Smooth muscle cell (in vitro differentiated cells): ENCODE data around the gene PHACTR3. TPM values are rescaled to one million over a fixed set of nuclear protein-coding genes. Genes with fewer than 3 reads are reported as not detected.

Experiments
- DNase-seq: peaks from one replicate; lab custom pipeline; 2025; ENCODE audit not compliant: unreplicated experiment; lab: John Stamatoyannopoulos, UW
- H2AFZ ChIP-seq: fragments of 200-600 bp; sonication (generic); 2 replicates; pipeline ENCODE4 v1.6.0; 2016; ENCODE audit warnings: antibody characterized with exemption, low read depth, mild to moderate bottlenecking
- H3F3A ChIP-seq: fragments of 200-600 bp; sonication (generic); 2 replicates; pipeline ENCODE4 v1.6.0; 2017; ENCODE audit warnings: antibody characterized with exemption, low read depth
- H3K27ac ChIP-seq: fragments of 200-600 bp; sonication (generic); 2 replicates; pipeline ENCODE4 v1.5.1; 2016; ENCODE audit warnings: low read depth, mild to moderate bottlenecking
- H3K27me3 ChIP-seq: fragments of 200-600 bp; sonication (generic); 2 replicates; pipeline ENCODE4 v1.6.1; 2016; ENCODE audit warnings: low read depth, mild to moderate bottlenecking
- H3K36me3 ChIP-seq: fragments of 200-600 bp; sonication (generic); 2 replicates; pipeline ENCODE4 v1.5.1; 2016; ENCODE audit warnings: low read depth
- H3K4me1 ChIP-seq: fragments of 200-600 bp; sonication (generic); 2 replicates; pipeline ENCODE4 v1.5.1; 2016; ENCODE audit warnings: low read depth
- H3K4me2 ChIP-seq: fragments of 200-600 bp; sonication (generic); 2 replicates; pipeline ENCODE4 v1.6.0; 2016; ENCODE audit warnings: mild to moderate bottlenecking
- H3K4me3 ChIP-seq: fragments of 200-600 bp; sonication (generic); 2 replicates; pipeline ENCODE4 v1.5.1; 2016; ENCODE audit warnings: mild to moderate bottlenecking
- H3K79me2 ChIP-seq: fragments of 200-600 bp; sonication (generic); 2 replicates; pipeline ENCODE4 v1.6.0; 2016; ENCODE audit warnings: low read depth, mild to moderate bottlenecking
- H3K9ac ChIP-seq: fragments of 200-600 bp; sonication (generic); 2 replicates; pipeline ENCODE4 v1.6.0; 2016; ENCODE audit warnings: low read depth
- H3K9me3 ChIP-seq: fragments of 200-600 bp; sonication (generic); replicated peaks from 2 replicates; pipeline ENCODE4 v1.5.1; 2016; ENCODE audit warnings: low read depth
- H4K20me1 ChIP-seq: fragments of 200-600 bp; sonication (generic); 2 replicates; pipeline ENCODE4 v1.6.0; 2016; ENCODE audit warnings: low read depth
- WGBS: methylation state at CpG from one replicate; pipeline ENCODE4 v1.1.7; 2016; ENCODE audit warnings: low lambda C conversion rate; 5-methylcytosine and 5-hydroxymethylcytosine counted together
- polyA plus RNA-seq: library from polyadenylated mRNA; unstranded; fragments of >200 nt; fragmentation: Nextera tagmentation; extraction: Ambion mirVana; gene quantifications from 2 replicates; pipeline ENCODE4 v1.2.1, GENCODE V29; 2016
- total RNA-seq: library from RNA; depleted of rRNA; stranded (reverse); fragments of >200 nt; gene quantifications from 2 replicates; pipeline ENCODE4 v1.2.3, GENCODE V29; 2014
- TF ChIP-seq, protein P1 (sequence below): fragments of 200-600 bp; sonication (generic); IDR thresholded peaks from 2 replicates; pipeline ENCODE4 v1.5.1; 2017; ENCODE audit warnings: borderline replicate concordance, mild to moderate bottlenecking, antibody characterized with exemption; ENCODE audit not compliant: insufficient read depth, poor library complexity, severe bottlenecking

PHACTR3 gene
- total and polyA plus RNA-seq, 2 experiments from 2014 or later: 0.76 to 2.6 TPM

DNA sequence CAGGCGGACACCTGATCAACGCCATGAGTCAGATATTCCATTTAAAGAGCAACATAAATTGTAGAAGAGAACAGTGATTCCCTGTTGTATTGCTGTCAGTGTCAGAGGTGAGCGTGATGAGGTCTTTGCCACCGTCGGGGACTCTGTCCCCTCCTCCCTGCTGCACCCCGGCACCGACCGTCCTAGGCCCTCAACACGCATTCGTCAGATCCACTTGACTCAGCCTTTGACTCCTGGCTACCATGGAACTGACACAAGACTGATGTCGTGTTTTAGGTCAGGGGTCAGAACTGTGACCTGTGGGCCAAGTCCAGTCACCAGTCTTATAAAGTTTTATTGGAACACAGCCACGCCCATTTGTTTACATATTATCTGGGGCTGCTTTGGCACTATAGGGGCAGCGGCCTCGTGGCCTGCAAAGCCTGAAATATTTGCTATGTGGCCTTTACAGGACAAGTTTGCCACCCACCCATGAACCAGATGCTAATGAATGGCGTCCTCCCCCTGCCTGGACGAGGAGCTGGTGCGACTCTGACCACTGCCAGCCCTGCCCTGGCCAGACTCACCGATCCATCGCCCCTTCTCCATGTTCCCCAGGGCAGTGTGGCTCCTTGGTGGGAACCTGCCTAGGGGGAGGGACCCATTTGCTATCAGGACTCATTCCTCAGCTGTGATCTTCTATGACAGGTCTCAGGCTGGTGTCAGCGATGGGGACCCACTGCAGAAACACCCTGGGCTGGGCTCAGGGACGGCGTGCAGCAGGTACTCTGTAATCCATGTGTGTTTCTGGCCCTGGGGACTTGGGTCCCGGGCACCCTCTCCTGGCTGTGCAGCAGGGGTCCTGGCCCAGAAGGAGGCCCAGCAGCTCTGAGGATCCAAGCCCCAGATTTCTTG, 37.5 kb upstream of the PHACTR3 start:
- no peak overlapping the region for H3K4me2 ChIP-seq
- H4K20me1 ChIP-seq: no peaks in the 10 kb centered on the region
- 87% methylated on average over 23 of the region's 23 CpGs for WGBS
- no peaks in the 10 kb centered on the region for H3K4me1 ChIP-seq
- no peak overlapping the region for H3K4me3 ChIP-seq
- TF ChIP-seq, protein P1, sequence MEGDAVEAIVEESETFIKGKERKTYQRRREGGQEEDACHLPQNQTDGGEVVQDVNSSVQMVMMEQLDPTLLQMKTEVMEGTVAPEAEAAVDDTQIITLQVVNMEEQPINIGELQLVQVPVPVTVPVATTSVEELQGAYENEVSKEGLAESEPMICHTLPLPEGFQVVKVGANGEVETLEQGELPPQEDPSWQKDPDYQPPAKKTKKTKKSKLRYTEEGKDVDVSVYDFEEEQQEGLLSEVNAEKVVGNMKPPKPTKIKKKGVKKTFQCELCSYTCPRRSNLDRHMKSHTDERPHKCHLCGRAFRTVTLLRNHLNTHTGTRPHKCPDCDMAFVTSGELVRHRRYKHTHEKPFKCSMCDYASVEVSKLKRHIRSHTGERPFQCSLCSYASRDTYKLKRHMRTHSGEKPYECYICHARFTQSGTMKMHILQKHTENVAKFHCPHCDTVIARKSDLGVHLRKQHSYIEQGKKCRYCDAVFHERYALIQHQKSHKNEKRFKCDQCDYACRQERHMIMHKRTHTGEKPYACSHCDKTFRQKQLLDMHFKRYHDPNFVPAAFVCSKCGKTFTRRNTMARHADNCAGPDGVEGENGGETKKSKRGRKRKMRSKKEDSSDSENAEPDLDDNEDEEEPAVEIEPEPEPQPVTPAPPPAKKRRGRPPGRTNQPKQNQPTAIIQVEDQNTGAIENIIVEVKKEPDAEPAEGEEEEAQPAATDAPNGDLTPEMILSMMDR: no peak
- H3F3A ChIP-seq: no peaks in the 10 kb centered on the region
- DNase-seq: no peak
- peaks cover 19% of the 10 kb centered on the region for H3K27me3 ChIP-seq
- H2AFZ ChIP-seq: no peak overlapping the region
- no peaks in the 10 kb centered on the region for H3K9me3 ChIP-seq
- H3K36me3 ChIP-seq: no peaks in the 10 kb centered on the region
- H3K9ac ChIP-seq: no peak overlapping the region
- no peak overlapping the region for H3K27ac ChIP-seq
- no peaks in the 10 kb centered on the region for H3K79me2 ChIP-seq

- no peaks in the 10 kb centered on the region for H3F3A ChIP-seq
- WGBS: 83% methylated on average over 15 of the region's 19 CpGs
- H3K4me3 ChIP-seq: no peak overlapping the region
- H3K9me3 ChIP-seq: no peaks in the 10 kb centered on the region
- no peak overlapping the region for H2AFZ ChIP-seq
- H3K27me3 ChIP-seq: peaks cover 22% of the 10 kb centered on the region
- no peaks in the 10 kb centered on the region for H4K20me1 ChIP-seq
- no peak overlapping the region for H3K4me2 ChIP-seq
- no peak for DNase-seq
- no peak overlapping the region for H3K9ac ChIP-seq
- TF ChIP-seq, protein P1: no peak
- H3K27ac ChIP-seq: no peak overlapping the region
- no peaks in the 10 kb centered on the region for H3K79me2 ChIP-seq
- peaks cover 3% of the 10 kb centered on the region for H3K4me1 ChIP-seq
- H3K36me3 ChIP-seq: no peaks in the 10 kb centered on the region
These were observed 36.5 kb upstream of the PHACTR3 start for GRCh38 chr20:59567585-59568508.

- Histone ChIP-seq H3K9me3 (no peaks in the 10 kb centered on the region), H3K9ac (no peak overlapping the region), H3K4me2 (no peak overlapping the region), H3F3A (no peaks in the 10 kb centered on the region), H3K79me2 (no peaks in the 10 kb centered on the region), H4K20me1 (no peaks in the 10 kb centered on the region), H3K27me3 (peaks cover 30% of the 10 kb centered on the region), H2AFZ (no peak overlapping the region), H3K36me3 (no peaks in the 10 kb centered on the region), H3K4me1 (peaks cover 3% of the 10 kb centered on the region), H3K4me3 (no peak overlapping the region), H3K27ac (no peak overlapping the region)
- DNase-seq: no peak
- TF ChIP-seq, protein P1: no peak
- WGBS: 70% methylated on average over 10 of the region's 10 CpGs
These were observed 35.8 kb upstream of the PHACTR3 start for GRCh38 chr20:59568509-59569024.
